Astrocyte (in vitro differentiated cells and primary cell): ENCODE data around the gene LAMA1.

ENCODE experiments used
- CTCF ChIP-seq: IDR thresholded peaks from 2 replicates; pipeline ENCODE4 v1.5.1; 2011; ENCODE audit warnings: low read depth, mild to moderate bottlenecking, inconsistent platforms, low read length, moderate library complexity; ENCODE audit not compliant: insufficient read depth
- EZH2 ChIP-seq: IDR thresholded peaks from 2 replicates; pipeline ENCODE4 v1.6.1; 2012; ENCODE audit warnings: mild to moderate bottlenecking, low read length, inconsistent platforms; ENCODE audit not compliant: insufficient read depth

DNA sequence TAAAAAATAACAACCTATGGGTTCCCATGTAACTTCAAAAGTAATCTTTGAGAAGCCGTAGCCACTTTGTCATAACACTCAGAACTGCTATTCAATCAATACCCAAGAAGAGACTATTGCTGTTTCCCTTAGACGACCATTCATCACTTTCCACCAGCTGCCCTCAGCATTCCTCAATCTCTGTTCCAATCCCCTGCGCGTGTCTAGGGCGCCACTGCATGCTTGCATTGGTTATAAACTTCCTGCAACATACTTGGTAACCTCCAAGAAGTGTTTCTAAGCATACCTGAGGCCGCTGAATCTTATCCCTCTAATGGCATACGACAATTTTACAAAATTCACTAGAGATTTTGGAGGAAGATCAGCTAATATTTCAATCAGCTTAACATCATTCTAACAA lies 134.2 kb downstream of the LAMA1 start:
- no peak for TF ChIP-seq CTCF
- TF ChIP-seq EZH2, result no peak
